HepG2 (cell line): ENCODE data around the gene FAM163B. TPM values are rescaled to one million over a fixed set of nuclear protein-coding genes. Genes with fewer than 3 reads are reported as not detected.

Experiments used
- FUBP1 ChIP-seq: sonication (generic); formaldehyde crosslinking; IDR thresholded peaks from 2 replicates; pipeline ENCODE4 v1.5.1; 2020; ENCODE audit warnings: missing genetic modification reagents, mild to moderate bottlenecking, borderline replicate concordance
- HMGXB3 ChIP-seq: sonication (generic); formaldehyde crosslinking; IDR thresholded peaks from 2 replicates; pipeline ENCODE4 v1.4.0; 2020; ENCODE audit warnings: missing genetic modification reagents, borderline replicate concordance
- HNF4G ChIP-seq, 2 experiments: sonication (generic) in 1 of 2; formaldehyde crosslinking in 1 of 2; IDR thresholded peaks; 2 replicates each; pipeline versions ENCODE4 v1.4.0 to v1.6.1; 2011 to 2020; ENCODE audit warnings: borderline replicate concordance in 2 of 2, low read depth in 2 of 2, mild to moderate bottlenecking in 2 of 2, low read length in 1 of 2, missing genetic modification reagents in 1 of 2, moderate library complexity in 1 of 2
- ZNF430 ChIP-seq: sonication (generic); formaldehyde crosslinking; IDR thresholded peaks from 2 replicates; pipeline ENCODE4 v1.9.0; 2021; ENCODE audit warnings: mild to moderate bottlenecking, missing genetic modification reagents
- ZNF503 ChIP-seq: sonication (generic); formaldehyde crosslinking; IDR thresholded peaks from 2 replicates; pipeline ENCODE4 v1.4.0; 2020; ENCODE audit warnings: missing genetic modification reagents
- ZNF792 ChIP-seq: IDR thresholded peaks from 2 replicates; pipeline ENCODE4 v1.6.1; 2016
- polyA plus RNA-seq, 8 experiments: library from polyadenylated mRNA; depleted of rRNA in 3 of 8; stranded (reverse) in 7 of 8; unstranded in 1 of 8; fragments of >200 nt; fragmentation: Illumina TruSeq in 4 of 8; extraction: Trizol in 4 of 8; gene quantifications; 2 replicates each; pipeline versions ENCODE4 v1.2.1 to v1.2.3, GENCODE V29; 2011 to 2016; ENCODE audit warnings: low read depth in 4 of 8, missing spikeins in 1 of 8, mixed read lengths in 1 of 8; ENCODE audit not compliant: insufficient read depth in 1 of 8
- total RNA-seq, 5 experiments: library from RNA; depleted of rRNA; stranded (reverse); fragments of >200 nt; fragmentation: Illumina TruSeq; extraction: Trizol; gene quantifications; 2 replicates each; pipeline ENCODE4 v1.2.3, GENCODE V29; 2016; ENCODE audit warnings: low read depth in 1 of 5
- TF ChIP-seq, protein P1 (sequence below): sonication (generic); formaldehyde crosslinking; IDR thresholded peaks from 2 replicates; pipeline ENCODE4 v1.5.0; 2020; ENCODE audit warnings: mild to moderate bottlenecking, missing genetic modification reagents, borderline replicate concordance

Gene FAM163B
- total and polyA plus RNA-seq, 2 of the 13 experiments (the other 11 are each of a cell fraction or from before 2014, with no cell fraction given), result not detected

DNA sequence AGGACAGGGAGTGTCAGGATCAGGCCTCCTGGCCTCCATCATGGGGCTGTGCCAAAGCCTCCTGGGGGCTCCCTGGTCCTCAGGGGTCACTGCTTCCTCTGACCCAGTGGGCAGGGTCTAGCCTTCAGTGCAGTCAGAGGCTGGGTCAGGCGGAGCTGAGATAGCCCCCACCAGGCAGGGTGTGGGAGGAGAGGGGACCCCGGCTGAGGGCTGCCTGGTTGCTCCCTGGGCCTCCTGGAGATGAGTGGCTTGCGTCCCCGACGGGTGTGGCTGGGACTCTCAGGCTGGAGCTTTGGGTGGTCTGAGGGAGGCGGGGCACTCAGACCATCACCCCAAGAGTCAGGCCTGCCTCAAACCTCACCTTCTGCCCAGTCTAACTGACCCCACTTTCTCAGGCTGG is 21.7 kb downstream of the FAM163B start (continued):
- TF ChIP-seq, protein P1, sequence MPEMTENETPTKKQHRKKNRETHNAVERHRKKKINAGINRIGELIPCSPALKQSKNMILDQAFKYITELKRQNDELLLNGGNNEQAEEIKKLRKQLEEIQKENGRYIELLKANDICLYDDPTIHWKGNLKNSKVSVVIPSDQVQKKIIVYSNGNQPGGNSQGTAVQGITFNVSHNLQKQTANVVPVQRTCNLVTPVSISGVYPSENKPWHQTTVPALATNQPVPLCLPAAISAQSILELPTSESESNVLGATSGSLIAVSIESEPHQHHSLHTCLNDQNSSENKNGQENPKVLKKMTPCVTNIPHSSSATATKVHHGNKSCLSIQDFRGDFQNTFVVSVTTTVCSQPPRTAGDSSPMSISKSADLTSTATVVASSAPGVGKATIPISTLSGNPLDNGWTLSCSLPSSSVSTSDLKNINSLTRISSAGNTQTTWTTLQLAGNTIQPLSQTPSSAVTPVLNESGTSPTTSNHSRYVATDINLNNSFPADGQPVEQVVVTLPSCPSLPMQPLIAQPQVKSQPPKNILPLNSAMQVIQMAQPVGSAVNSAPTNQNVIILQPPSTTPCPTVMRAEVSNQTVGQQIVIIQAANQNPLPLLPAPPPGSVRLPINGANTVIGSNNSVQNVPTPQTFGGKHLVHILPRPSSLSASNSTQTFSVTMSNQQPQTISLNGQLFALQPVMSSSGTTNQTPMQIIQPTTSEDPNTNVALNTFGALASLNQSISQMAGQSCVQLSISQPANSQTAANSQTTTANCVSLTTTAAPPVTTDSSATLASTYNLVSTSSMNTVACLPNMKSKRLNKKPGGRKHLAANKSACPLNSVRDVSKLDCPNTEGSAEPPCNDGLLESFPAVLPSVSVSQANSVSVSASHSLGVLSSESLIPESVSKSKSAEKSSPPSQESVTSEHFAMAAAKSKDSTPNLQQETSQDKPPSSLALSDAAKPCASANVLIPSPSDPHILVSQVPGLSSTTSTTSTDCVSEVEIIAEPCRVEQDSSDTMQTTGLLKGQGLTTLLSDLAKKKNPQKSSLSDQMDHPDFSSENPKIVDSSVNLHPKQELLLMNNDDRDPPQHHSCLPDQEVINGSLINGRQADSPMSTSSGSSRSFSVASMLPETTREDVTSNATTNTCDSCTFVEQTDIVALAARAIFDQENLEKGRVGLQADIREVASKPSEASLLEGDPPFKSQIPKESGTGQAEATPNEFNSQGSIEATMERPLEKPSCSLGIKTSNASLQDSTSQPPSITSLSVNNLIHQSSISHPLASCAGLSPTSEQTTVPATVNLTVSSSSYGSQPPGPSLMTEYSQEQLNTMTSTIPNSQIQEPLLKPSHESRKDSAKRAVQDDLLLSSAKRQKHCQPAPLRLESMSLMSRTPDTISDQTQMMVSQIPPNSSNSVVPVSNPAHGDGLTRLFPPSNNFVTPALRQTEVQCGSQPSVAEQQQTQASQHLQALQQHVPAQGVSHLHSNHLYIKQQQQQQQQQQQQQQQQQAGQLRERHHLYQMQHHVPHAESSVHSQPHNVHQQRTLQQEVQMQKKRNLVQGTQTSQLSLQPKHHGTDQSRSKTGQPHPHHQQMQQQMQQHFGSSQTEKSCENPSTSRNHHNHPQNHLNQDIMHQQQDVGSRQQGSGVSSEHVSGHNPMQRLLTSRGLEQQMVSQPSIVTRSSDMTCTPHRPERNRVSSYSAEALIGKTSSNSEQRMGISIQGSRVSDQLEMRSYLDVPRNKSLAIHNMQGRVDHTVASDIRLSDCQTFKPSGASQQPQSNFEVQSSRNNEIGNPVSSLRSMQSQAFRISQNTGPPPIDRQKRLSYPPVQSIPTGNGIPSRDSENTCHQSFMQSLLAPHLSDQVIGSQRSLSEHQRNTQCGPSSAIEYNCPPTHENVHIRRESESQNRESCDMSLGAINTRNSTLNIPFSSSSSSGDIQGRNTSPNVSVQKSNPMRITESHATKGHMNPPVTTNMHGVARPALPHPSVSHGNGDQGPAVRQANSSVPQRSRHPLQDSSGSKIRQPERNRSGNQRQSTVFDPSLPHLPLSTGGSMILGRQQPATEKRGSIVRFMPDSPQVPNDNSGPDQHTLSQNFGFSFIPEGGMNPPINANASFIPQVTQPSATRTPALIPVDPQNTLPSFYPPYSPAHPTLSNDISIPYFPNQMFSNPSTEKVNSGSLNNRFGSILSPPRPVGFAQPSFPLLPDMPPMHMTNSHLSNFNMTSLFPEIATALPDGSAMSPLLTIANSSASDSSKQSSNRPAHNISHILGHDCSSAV, result no peak
- TF ChIP-seq FUBP1 (CRISPR knock-in tag), result no peak
- no peak for TF ChIP-seq ZNF792 (CRISPR knock-in tag)
- TF ChIP-seq ZNF430, result no peak
- no peak for TF ChIP-seq HNF4G (IDR thresholded peaks at IDR 0.05; ENCODE audit: borderline replicate concordance, low read depth, low read length)
- TF ChIP-seq HNF4G (CRISPR knock-in tag; IDR thresholded peaks at IDR 0.05; ENCODE audit: borderline replicate concordance, low read depth), result no peak
- no peak for TF ChIP-seq ZNF503 (CRISPR knock-in tag)
- no peak for TF ChIP-seq HMGXB3
